Hepatocyte (in vitro differentiated cells): ENCODE results near the gene MAD1L1.

Source experiments
- CTCF ChIP-seq: fragments of 200-600 bp; sonication (generic); IDR thresholded peaks from 2 replicates; pipeline ENCODE4 v1.5.1; 2016; ENCODE audit warnings: antibody characterized with exemption, mild to moderate bottlenecking; ENCODE audit not compliant: poor library complexity
- EZH2 ChIP-seq: fragments of 200-600 bp; sonication (generic); IDR thresholded peaks from 2 replicates; pipeline ENCODE4 v1.6.1; 2016; ENCODE audit warnings: antibody characterized with exemption, mild to moderate bottlenecking, borderline replicate concordance

DNA sequence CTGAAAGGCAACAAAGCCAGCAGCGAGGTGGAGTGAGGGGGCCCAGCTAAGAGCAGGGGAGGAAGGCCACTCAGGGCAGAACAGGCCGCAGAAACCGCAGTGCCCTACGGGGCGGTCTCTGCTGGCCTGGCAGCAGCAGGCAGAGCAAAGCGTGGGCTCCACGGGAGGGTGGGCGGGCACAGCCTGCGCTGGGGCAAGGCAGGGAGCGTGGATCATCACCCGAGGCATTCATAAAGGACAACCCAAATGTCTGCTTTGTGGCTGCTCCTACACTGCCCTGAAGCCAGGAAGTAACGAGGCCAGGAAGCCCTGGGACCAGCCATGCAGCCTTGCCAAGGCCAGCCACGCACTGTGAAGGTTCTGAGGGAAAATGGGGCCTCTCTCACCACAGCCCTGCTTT, 127.5 kb downstream of the MAD1L1 start:
- TF ChIP-seq CTCF: no peak
- no peak for TF ChIP-seq EZH2
